ENCODE results near the gene TNMD. TPM values are rescaled to one million over a fixed set of nuclear protein-coding genes. Genes with fewer than 3 reads are reported as not detected.

Gene TNMD
- total RNA-seq, 4 donors from 2014 or later = 0.56 TPM; not detected in 3

- no peak overlapping the region for H3K27ac ChIP-seq
- no peaks in the 10 kb centered on the region for H3K9me3 ChIP-seq
- TF ChIP-seq POLR2A (IDR thresholded peaks at IDR 0.05) = no peak
- TF ChIP-seq CTCF (IDR thresholded peaks at IDR 0.05) = no peak
- H3K36me3 ChIP-seq = no peaks in the 10 kb centered on the region
- intact Hi-C loops (cut with DNase I) = no loop called here
- 37 to 45% methylated on average over 2 of the region's 2 CpGs for WGBS, 2 donors
- no peak for DNase-seq
- no peaks in the 10 kb centered on the region for H3K27me3 ChIP-seq
- no peaks in the 10 kb centered on the region for H3K4me1 ChIP-seq
- H3K4me3 ChIP-seq (replicated peaks in 1 of 3) = no peak overlapping the region
Observed at GRCh38 chrX:100593126-100593525, 8.4 kb downstream of the TNMD start.

- TF ChIP-seq CTCF (IDR thresholded peaks at IDR 0.05) (no peak), POLR2A (IDR thresholded peaks at IDR 0.05) (no peak)
- H3K36me3 ChIP-seq = no peaks in the 10 kb centered on the region
- H3K27me3 ChIP-seq = no peaks in the 10 kb centered on the region
- intact Hi-C loops (cut with DNase I) = no loop called here
- no peak overlapping the region for H3K27ac ChIP-seq
- no peaks in the 10 kb centered on the region for H3K4me1 ChIP-seq
- H3K4me3 ChIP-seq (replicated peaks in 1 of 3) = no peak overlapping the region
- no peaks in the 10 kb centered on the region for H3K9me3 ChIP-seq
- no peak for DNase-seq
- 4 to 5% methylated on average over 2 of the region's 2 CpGs for WGBS, 2 donors
Observed at GRCh38 chrX:100593581-100593980, 8.8 kb downstream of the TNMD start.

- no peak for DNase-seq
- no peak overlapping the region for H3K4me3 ChIP-seq (replicated peaks in 1 of 3)
- no peaks in the 10 kb centered on the region for H3K4me1 ChIP-seq
- no peaks in the 10 kb centered on the region for H3K9me3 ChIP-seq
- no peak for TF ChIP-seq CTCF (IDR thresholded peaks at IDR 0.05)
- TF ChIP-seq POLR2A (IDR thresholded peaks at IDR 0.05) = no peak
- WGBS, 2 donors = 68 to 90% methylated on average over 2 of the region's 2 CpGs
- no peak overlapping the region for H3K27ac ChIP-seq
- intact Hi-C loops (cut with DNase I) = no loop called here
- no peaks in the 10 kb centered on the region for H3K27me3 ChIP-seq
- no peaks in the 10 kb centered on the region for H3K36me3 ChIP-seq
Observed at GRCh38 chrX:100596601-100597000, 11.9 kb downstream of the TNMD start.

GRCh38 chrX:100599456-100599855 is 14.7 kb downstream of the TNMD start:
- DNase-seq = no peak
- Histone ChIP-seq H3K27me3 (no peaks in the 10 kb centered on the region), H3K4me3 (replicated peaks in 1 of 3) (no peak overlapping the region), H3K27ac (no peak overlapping the region), H3K36me3 (no peaks in the 10 kb centered on the region), H3K9me3 (no peaks in the 10 kb centered on the region), H3K4me1 (no peaks in the 10 kb centered on the region)
- no peak for TF ChIP-seq POLR2A (IDR thresholded peaks at IDR 0.05)
- no peak for TF ChIP-seq CTCF (IDR thresholded peaks at IDR 0.05)
- intact Hi-C loops (cut with DNase I) = no loop called here
- WGBS, 2 donors = 94% methylated on average over 8 of the region's 9 CpGs; no CpG with 5 or more reads in 1 of the 2 donors

- Histone ChIP-seq H3K36me3 (no peaks in the 10 kb centered on the region), H3K4me1 (no peaks in the 10 kb centered on the region), H3K27ac (no peak overlapping the region), H3K9me3 (no peaks in the 10 kb centered on the region), H3K27me3 (no peaks in the 10 kb centered on the region), H3K4me3 (replicated peaks in 1 of 3) (no peak overlapping the region)
- intact Hi-C loops (cut with DNase I) = no loop called here
- no peak for DNase-seq
- TF ChIP-seq POLR2A (IDR thresholded peaks at IDR 0.05) (no peak), CTCF (IDR thresholded peaks at IDR 0.05) (no peak)
Observed at GRCh38 chrX:100600340-100600739, 15.6 kb downstream of the TNMD start.

Measured in thyroid gland (tissue), 4 donors.